G401 (cell line): ENCODE data around the gene LCA5L. TPM values are rescaled to one million over a fixed set of nuclear protein-coding genes. Genes with fewer than 3 reads are reported as not detected.

ENCODE experiments used
- DNase-seq: peaks from one replicate; pipeline ENCODE4 v3.0.0-alpha.2; 2015; ENCODE audit warnings: low spot score
- in situ Hi-C: cut with HindIII; loops from 2 replicates; pipeline ENCODE4 v1.10.0; 2016; ENCODE audit warnings: low sequenced_read_pairs, mixed read lengths
- total RNA-seq: library from RNA; depleted of rRNA; stranded (reverse); fragments of >200 nt; shearing (Covaris generic); gene quantifications from 2 replicates; pipeline ENCODE4 v1.2.3, GENCODE V29; 2014; rRNA removed

The LCA5L gene
- total RNA-seq: 0.18 and 5.0 TPM in 2 replicates

- peak; percentile 85 for DNase-seq
- in situ Hi-C loops: no loop called here
These were observed at the start of gene LCA5L for GRCh38 chr21:39445321-39446269. Gene LCA5L (minus strand): TSS chr21:39445778. CDS start chr21:39428493, 17,285 bp downstream.

DNA sequence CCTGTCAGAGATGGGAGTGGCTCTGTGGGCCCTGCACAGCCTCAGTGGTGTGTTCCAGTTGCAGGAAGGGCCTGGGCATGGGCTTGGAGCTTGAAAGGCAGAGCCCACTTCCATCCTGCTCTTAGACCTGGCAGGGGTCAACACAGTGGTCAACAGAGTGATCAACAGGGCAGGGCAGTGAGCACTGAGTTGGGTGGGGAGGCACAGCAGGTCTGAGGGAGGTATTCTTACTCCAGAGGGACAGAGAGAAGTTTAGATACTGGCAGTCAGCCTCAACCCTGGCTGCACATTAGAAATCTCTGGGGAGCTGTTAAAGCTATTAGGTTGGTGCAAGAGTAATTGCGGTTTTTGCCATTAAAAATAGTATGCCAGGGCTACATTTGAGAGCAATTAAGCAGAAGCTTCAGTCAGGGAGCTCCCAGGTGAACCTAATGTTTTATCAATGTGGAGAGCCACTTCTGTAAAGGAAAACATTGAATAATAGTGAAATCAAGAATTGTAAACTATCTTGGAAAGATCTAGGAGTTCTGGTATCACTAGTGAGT lies 43.9 kb upstream of the LCA5L start:
- in situ Hi-C loops: no loop called here

DNA sequence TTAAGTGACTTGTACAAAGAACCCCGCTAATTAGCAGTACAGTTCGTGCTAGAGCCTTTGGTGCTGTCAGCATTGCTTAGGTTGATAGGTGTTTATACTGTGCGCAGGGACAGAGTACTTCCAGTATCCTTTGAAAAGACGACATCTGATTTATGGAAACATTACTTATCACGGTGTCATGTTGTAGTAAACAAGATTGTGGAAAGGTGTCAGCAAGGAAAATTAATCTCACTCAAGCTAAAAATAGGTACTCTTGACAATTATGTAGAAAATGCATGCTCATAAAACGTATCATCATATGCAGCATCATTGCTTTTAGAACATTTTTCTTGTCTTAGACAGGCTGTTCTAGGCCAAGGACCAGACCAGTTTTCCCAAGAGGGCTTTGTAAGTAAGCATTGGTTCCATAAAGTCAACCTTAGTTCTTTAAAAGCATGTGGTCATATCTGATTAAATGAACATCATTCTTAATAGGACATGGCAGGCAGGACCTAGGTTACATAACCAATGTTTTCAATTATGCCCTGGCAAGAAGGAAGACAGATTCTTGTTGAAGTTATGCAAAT lies 39.2 kb upstream of the LCA5L start:
- no peak for DNase-seq
- in situ Hi-C loops: no loop called here

More for the DNA sequence above, 43.9 kb upstream of the LCA5L start:
- DNase-seq: no peak

GRCh38 chr21:39483917-39484316 lies 38.3 kb upstream of the LCA5L start:
- no peak for DNase-seq
- in situ Hi-C loops: no loop called here

GRCh38 chr21:39481886-39482285 lies 36.3 kb upstream of the LCA5L start:
- DNase-seq: no peak
- in situ Hi-C loops: no loop called here

GRCh38 chr21:39480271-39480670 lies 34.7 kb upstream of the LCA5L start:
- DNase-seq: no peak
- in situ Hi-C loops: no loop called here

GRCh38 chr21:39479814-39480182 lies 34.2 kb upstream of the LCA5L start:
- in situ Hi-C loops: no loop called here
- DNase-seq: no peak

- in situ Hi-C loops: no loop called here
- no peak for DNase-seq
These were observed 33.7 kb upstream of the LCA5L start for GRCh38 chr21:39479164-39479813.

DNA sequence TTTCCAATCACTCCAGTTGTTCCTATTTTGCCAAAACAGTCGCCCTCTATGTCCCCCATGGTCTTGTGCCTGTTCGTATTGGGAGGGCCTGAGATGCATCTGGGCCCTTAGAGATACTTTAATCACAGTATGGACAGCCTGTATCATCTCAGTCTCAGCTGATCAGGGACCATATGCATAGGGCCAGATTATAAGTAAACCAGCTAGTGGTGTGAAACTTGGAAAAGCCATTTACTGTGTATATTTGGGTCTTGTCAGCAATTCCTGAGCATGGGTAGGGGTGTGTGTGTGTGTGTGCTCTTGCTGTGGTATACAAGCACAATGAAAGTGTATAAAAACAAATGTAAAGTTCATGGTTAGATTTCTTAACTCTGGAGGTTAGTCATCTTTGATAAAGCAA lies 29.0 kb upstream of the LCA5L start:
- in situ Hi-C loops: no loop called here

GRCh38 chr21:39472786-39473185 lies 27.2 kb upstream of the LCA5L start:
- DNase-seq: no peak
- in situ Hi-C loops: no loop called here

More for the DNA sequence above, 29.0 kb upstream of the LCA5L start:
- no peak for DNase-seq

- DNase-seq: no peak
- in situ Hi-C loops: no loop called here
These were observed 26.0 kb upstream of the LCA5L start for GRCh38 chr21:39471598-39471997.

DNA sequence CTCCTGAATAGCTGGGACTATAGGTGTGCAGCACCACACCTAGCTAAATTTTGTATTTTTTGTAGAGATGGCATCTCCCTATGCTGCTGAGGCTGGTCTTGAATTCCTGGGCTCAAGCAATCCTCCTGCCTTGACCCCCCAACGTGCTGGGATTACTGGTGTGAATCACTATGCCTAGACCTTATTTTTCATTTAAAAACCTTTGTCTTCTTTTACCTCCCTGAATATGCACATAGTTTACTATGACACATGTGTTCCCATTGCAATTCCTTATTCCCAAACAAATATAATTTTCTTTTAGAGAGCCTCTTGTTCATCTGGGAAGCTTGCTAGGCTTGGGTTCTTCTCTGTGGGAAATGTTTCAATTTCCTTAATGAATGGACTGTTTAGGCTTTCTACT lies 23.0 kb upstream of the LCA5L start:
- DNase-seq: no peak
- in situ Hi-C loops: no loop called here

- in situ Hi-C loops: no loop called here
- DNase-seq: no peak
These were observed 22.2 kb upstream of the LCA5L start for GRCh38 chr21:39467746-39468145.

- in situ Hi-C loops: no loop called here
These were observed 21.0 kb upstream of the LCA5L start for GRCh38 chr21:39466584-39466983.

GRCh38 chr21:39463308-39463707 lies 17.7 kb upstream of the LCA5L start:
- in situ Hi-C loops: no loop called here

More at GRCh38 chr21:39466584-39466983, 21.0 kb upstream of the LCA5L start:
- no peak for DNase-seq

GRCh38 chr21:39461419-39461818 lies 15.8 kb upstream of the LCA5L start:
- in situ Hi-C loops: no loop called here
- no peak for DNase-seq

More at GRCh38 chr21:39463308-39463707, 17.7 kb upstream of the LCA5L start:
- DNase-seq: no peak

DNA sequence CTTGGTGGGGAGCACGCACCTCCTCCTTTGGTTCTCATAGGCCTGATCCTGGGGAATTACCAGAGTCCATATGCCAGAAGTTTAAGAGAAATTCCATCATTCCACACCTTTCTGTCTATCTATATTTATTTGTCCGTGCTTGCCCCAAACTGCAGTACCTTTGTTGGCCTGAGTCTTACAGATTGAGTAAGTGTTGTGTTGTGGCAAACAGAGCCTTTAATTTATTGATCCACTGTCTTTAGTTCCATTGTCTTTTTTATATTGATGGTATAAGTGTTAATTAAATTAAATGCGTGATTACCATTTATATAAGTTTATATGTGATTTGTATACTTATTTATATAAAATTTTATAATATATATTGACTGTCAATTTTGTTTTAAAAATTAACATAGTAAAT lies 11.1 kb upstream of the LCA5L start:
- no peak for DNase-seq

DNA sequence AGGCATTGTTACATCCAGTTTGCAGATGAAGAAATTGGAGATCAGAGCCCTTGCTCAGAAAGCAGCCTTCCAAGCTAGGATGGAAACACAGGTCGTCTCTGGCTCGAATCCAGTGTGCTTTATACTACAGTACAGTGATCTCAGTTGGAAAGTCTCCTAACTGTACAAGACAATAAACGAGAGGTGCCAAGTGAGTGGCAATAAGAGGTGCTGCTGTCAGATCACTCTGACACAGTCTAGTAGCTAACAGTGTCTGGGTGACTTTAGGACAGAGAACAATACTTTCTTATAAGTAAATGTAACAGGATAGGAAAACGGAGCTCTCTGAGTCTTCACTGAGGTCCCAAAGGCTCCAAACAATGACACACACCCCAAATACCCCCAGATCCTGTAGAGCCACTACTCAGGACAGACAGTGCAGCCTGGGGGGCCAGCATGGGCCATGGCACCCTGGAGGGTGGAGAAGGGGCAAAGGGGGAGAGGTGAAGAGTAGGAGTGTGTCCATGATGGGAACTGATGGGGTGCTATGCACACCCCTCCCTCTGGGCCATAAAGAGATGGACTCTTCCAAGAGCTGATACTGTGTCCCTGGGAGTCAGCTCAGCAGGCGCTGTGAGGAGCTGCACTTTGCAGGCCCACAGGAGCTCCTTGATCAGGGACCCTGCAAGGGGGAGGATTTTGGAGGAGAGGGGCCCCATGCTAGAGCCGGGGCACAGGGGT lies 9.5 kb upstream of the LCA5L start:
- no peak for DNase-seq
- in situ Hi-C loops: no loop called here

More for the DNA sequence above, 11.1 kb upstream of the LCA5L start:
- in situ Hi-C loops: no loop called here

GRCh38 chr21:39453571-39454179 lies 8.1 kb upstream of the LCA5L start:
- DNase-seq: no peak
- in situ Hi-C loops: no loop called here
